Smooth muscle cell (in vitro differentiated cells): ENCODE data around the gene USP30. TPM values are rescaled to one million over a fixed set of nuclear protein-coding genes. Genes with fewer than 3 reads are reported as not detected.
"Not testable (repeated sequence)": the region's sequence is repeated elsewhere in the genome, so short reads cannot be mapped to it uniquely, and the experiment has no call there.

Experiments
- DNase-seq: peaks from one replicate; lab custom pipeline; 2025; ENCODE audit not compliant: unreplicated experiment; lab: John Stamatoyannopoulos, UW
- H2AFZ ChIP-seq: fragments of 200-600 bp; sonication (generic); 2 replicates; pipeline ENCODE4 v1.6.0; 2016; ENCODE audit warnings: antibody characterized with exemption, low read depth, mild to moderate bottlenecking
- H3F3A ChIP-seq: fragments of 200-600 bp; sonication (generic); 2 replicates; pipeline ENCODE4 v1.6.0; 2017; ENCODE audit warnings: antibody characterized with exemption, low read depth
- H3K27ac ChIP-seq: fragments of 200-600 bp; sonication (generic); 2 replicates; pipeline ENCODE4 v1.5.1; 2016; ENCODE audit warnings: low read depth, mild to moderate bottlenecking
- H3K27me3 ChIP-seq: fragments of 200-600 bp; sonication (generic); 2 replicates; pipeline ENCODE4 v1.6.1; 2016; ENCODE audit warnings: low read depth, mild to moderate bottlenecking
- H3K36me3 ChIP-seq: fragments of 200-600 bp; sonication (generic); 2 replicates; pipeline ENCODE4 v1.5.1; 2016; ENCODE audit warnings: low read depth
- H3K4me1 ChIP-seq: fragments of 200-600 bp; sonication (generic); 2 replicates; pipeline ENCODE4 v1.5.1; 2016; ENCODE audit warnings: low read depth
- H3K4me2 ChIP-seq: fragments of 200-600 bp; sonication (generic); 2 replicates; pipeline ENCODE4 v1.6.0; 2016; ENCODE audit warnings: mild to moderate bottlenecking
- H3K4me3 ChIP-seq: fragments of 200-600 bp; sonication (generic); 2 replicates; pipeline ENCODE4 v1.5.1; 2016; ENCODE audit warnings: mild to moderate bottlenecking
- H3K79me2 ChIP-seq: fragments of 200-600 bp; sonication (generic); 2 replicates; pipeline ENCODE4 v1.6.0; 2016; ENCODE audit warnings: low read depth, mild to moderate bottlenecking
- H3K9ac ChIP-seq: fragments of 200-600 bp; sonication (generic); 2 replicates; pipeline ENCODE4 v1.6.0; 2016; ENCODE audit warnings: low read depth
- H3K9me3 ChIP-seq: fragments of 200-600 bp; sonication (generic); replicated peaks from 2 replicates; pipeline ENCODE4 v1.5.1; 2016; ENCODE audit warnings: low read depth
- H4K20me1 ChIP-seq: fragments of 200-600 bp; sonication (generic); 2 replicates; pipeline ENCODE4 v1.6.0; 2016; ENCODE audit warnings: low read depth
- CTCF ChIP-seq: fragments of 200-600 bp; sonication (generic); IDR thresholded peaks from 2 replicates; pipeline ENCODE4 v1.5.1; 2017; ENCODE audit warnings: borderline replicate concordance, mild to moderate bottlenecking, antibody characterized with exemption; ENCODE audit not compliant: insufficient read depth, poor library complexity, severe bottlenecking
- WGBS: methylation state at CpG from one replicate; pipeline ENCODE4 v1.1.7; 2016; ENCODE audit warnings: low lambda C conversion rate; 5-methylcytosine and 5-hydroxymethylcytosine counted together
- polyA plus RNA-seq: library from polyadenylated mRNA; unstranded; fragments of >200 nt; fragmentation: Nextera tagmentation; extraction: Ambion mirVana; gene quantifications from 2 replicates; pipeline ENCODE4 v1.2.1, GENCODE V29; 2016
- total RNA-seq: library from RNA; depleted of rRNA; stranded (reverse); fragments of >200 nt; gene quantifications from 2 replicates; pipeline ENCODE4 v1.2.3, GENCODE V29; 2014

Gene USP30
- total and polyA plus RNA-seq, 2 experiments from 2014 or later: 10.3 to 19.9 TPM

GRCh38 chr12:109027767-109028166 lies 24.6 kb upstream of the USP30 start:
- no peaks in the 10 kb centered on the region for H3K36me3 ChIP-seq
- no peak overlapping the region for H2AFZ ChIP-seq
- no peak overlapping the region for H3K27ac ChIP-seq
- no peaks in the 10 kb centered on the region for H3F3A ChIP-seq
- no peaks in the 10 kb centered on the region for H3K9me3 ChIP-seq
- TF ChIP-seq CTCF: no peak
- no peaks in the 10 kb centered on the region for H3K27me3 ChIP-seq
- no peaks in the 10 kb centered on the region for H3K4me1 ChIP-seq
- H3K79me2 ChIP-seq: no peaks in the 10 kb centered on the region
- WGBS: 70% methylated on average over 1 of the region's 1 CpG
- no peak for DNase-seq
- H3K9ac ChIP-seq: no peak overlapping the region
- H3K4me2 ChIP-seq: no peak overlapping the region
- no peaks in the 10 kb centered on the region for H4K20me1 ChIP-seq
- no peak overlapping the region for H3K4me3 ChIP-seq

- H3K9me3 ChIP-seq, H4K20me1 ChIP-seq, H3K4me1 ChIP-seq, DNase-seq, H3K4me2 ChIP-seq, H3K79me2 ChIP-seq, H3K27ac ChIP-seq, H3K27me3 ChIP-seq, H3K4me3 ChIP-seq, H3K9ac ChIP-seq, H3F3A ChIP-seq, H2AFZ ChIP-seq, H3K36me3 ChIP-seq: not testable (repeated sequence)
- 70% methylated on average over 3 of the region's 3 CpGs for WGBS
Measured at GRCh38 chr12:109028624-109029023, 23.8 kb upstream of the USP30 start.

GRCh38 chr12:109029411-109029810 lies 23.0 kb upstream of the USP30 start:
- DNase-seq: no peak
- no peaks in the 10 kb centered on the region for H3F3A ChIP-seq
- 26% methylated on average over 2 of the region's 2 CpGs for WGBS
- TF ChIP-seq CTCF: no peak
- H3K27ac ChIP-seq: no peak overlapping the region
- H3K4me1 ChIP-seq: no peaks in the 10 kb centered on the region
- no peaks in the 10 kb centered on the region for H3K27me3 ChIP-seq
- H3K9me3 ChIP-seq: no peaks in the 10 kb centered on the region
- no peak overlapping the region for H3K9ac ChIP-seq
- H3K4me3 ChIP-seq: no peak overlapping the region
- no peak overlapping the region for H3K4me2 ChIP-seq
- H4K20me1 ChIP-seq: no peaks in the 10 kb centered on the region
- H3K79me2 ChIP-seq: no peaks in the 10 kb centered on the region
- no peak overlapping the region for H2AFZ ChIP-seq
- H3K36me3 ChIP-seq: no peaks in the 10 kb centered on the region

- H3K27ac ChIP-seq: no peak overlapping the region
- no peak overlapping the region for H3K4me3 ChIP-seq
- H3F3A ChIP-seq: no peaks in the 10 kb centered on the region
- no peak overlapping the region for H3K4me2 ChIP-seq
- TF ChIP-seq CTCF: no peak
- no peaks in the 10 kb centered on the region for H3K79me2 ChIP-seq
- WGBS: 60% methylated on average over 7 of the region's 7 CpGs
- no peaks in the 10 kb centered on the region for H3K27me3 ChIP-seq
- no peak overlapping the region for H3K9ac ChIP-seq
- H4K20me1 ChIP-seq: no peaks in the 10 kb centered on the region
- H3K4me1 ChIP-seq: no peaks in the 10 kb centered on the region
- DNase-seq: no peak
- H3K36me3 ChIP-seq: no peaks in the 10 kb centered on the region
- no peaks in the 10 kb centered on the region for H3K9me3 ChIP-seq
- H2AFZ ChIP-seq: no peak overlapping the region
Measured at GRCh38 chr12:109033239-109034196, 18.9 kb upstream of the USP30 start.
